ENCODE data around the gene TIMM8B. TPM values are rescaled to one million over a fixed set of nuclear protein-coding genes. Genes with fewer than 3 reads are reported as not detected.

Gene TIMM8B
- polyA plus RNA-seq, 1 donor from 2014 or later: 121 TPM

GRCh38 chr11:112062923-112063322, 23.6 kb downstream of the TIMM8B start:
- Histone ChIP-seq H3K9me3 (ENCODE audit: low read length) (no peaks in the 10 kb centered on the region), H3K79me2 (replicated peaks; ENCODE audit: insufficient read depth, low read length) (no peaks in the 10 kb centered on the region), H3K27ac (ENCODE audit: low read length) (no peak overlapping the region), H3K4me2 (ENCODE audit: low read length) (no peak overlapping the region), H3K4me3 (ENCODE audit: low read length) (no peak overlapping the region), H3K9me2 (ENCODE audit: insufficient read depth, low read length) (no peaks in the 10 kb centered on the region), H4K20me1 (ENCODE audit: insufficient read depth) (no peaks in the 10 kb centered on the region), H3F3A (ENCODE audit: insufficient read depth, low read length, poor library complexity, severe bottlenecking) (no peaks in the 10 kb centered on the region), H3K27me3 (ENCODE audit: insufficient read depth, low read depth, low read length) (no peaks in the 10 kb centered on the region), H3K36me3 (ENCODE audit: insufficient read depth, low read length) (no peaks in the 10 kb centered on the region), H3K9ac (ENCODE audit: low read length) (no peak overlapping the region), H2AFZ (ENCODE audit: low read depth, low read length) (no peak overlapping the region)
- no peak for TF ChIP-seq MXI1 (conservative IDR thresholded peaks at IDR 0.05; ENCODE audit: poor library complexity, severe bottlenecking)
- TF ChIP-seq SMC3 (conservative IDR thresholded peaks at IDR 0.05; ENCODE audit: poor library complexity): no peak
- no peak for TF ChIP-seq EP300 (conservative IDR thresholded peaks at IDR 0.05; ENCODE audit: poor library complexity, severe bottlenecking)
- TF ChIP-seq RAD21 (conservative IDR thresholded peaks at IDR 0.05): no peak
- no peak for TF ChIP-seq POLR2AphosphoS5 (IDR thresholded peaks at IDR 0.05)
- TF ChIP-seq REST (IDR thresholded peaks at IDR 0.05; ENCODE audit: borderline replicate concordance): no peak
- TF ChIP-seq, protein P1, sequence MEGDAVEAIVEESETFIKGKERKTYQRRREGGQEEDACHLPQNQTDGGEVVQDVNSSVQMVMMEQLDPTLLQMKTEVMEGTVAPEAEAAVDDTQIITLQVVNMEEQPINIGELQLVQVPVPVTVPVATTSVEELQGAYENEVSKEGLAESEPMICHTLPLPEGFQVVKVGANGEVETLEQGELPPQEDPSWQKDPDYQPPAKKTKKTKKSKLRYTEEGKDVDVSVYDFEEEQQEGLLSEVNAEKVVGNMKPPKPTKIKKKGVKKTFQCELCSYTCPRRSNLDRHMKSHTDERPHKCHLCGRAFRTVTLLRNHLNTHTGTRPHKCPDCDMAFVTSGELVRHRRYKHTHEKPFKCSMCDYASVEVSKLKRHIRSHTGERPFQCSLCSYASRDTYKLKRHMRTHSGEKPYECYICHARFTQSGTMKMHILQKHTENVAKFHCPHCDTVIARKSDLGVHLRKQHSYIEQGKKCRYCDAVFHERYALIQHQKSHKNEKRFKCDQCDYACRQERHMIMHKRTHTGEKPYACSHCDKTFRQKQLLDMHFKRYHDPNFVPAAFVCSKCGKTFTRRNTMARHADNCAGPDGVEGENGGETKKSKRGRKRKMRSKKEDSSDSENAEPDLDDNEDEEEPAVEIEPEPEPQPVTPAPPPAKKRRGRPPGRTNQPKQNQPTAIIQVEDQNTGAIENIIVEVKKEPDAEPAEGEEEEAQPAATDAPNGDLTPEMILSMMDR (IDR thresholded peaks at IDR 0.05; ENCODE audit: poor library complexity, severe bottlenecking): no peak
- TF ChIP-seq EZH2 (IDR thresholded peaks at IDR 0.05; ENCODE audit: borderline replicate concordance, insufficient read depth, low read length, poor library complexity, severe bottlenecking): no peak
- TF ChIP-seq TAF1 (IDR thresholded peaks at IDR 0.05; ENCODE audit: low read depth): no peak

GRCh38 chr11:112058103-112058502, 28.5 kb downstream of the TIMM8B start:
- Histone ChIP-seq H3K36me3 (ENCODE audit: insufficient read depth, low read length) (no peaks in the 10 kb centered on the region), H3K9ac (ENCODE audit: low read length) (no peak overlapping the region), H3K27me3 (ENCODE audit: insufficient read depth, low read depth, low read length) (no peaks in the 10 kb centered on the region), H3K4me2 (ENCODE audit: low read length) (no peak overlapping the region), H3K9me2 (ENCODE audit: insufficient read depth, low read length) (no peaks in the 10 kb centered on the region), H3K4me3 (ENCODE audit: low read length) (no peak overlapping the region), H4K20me1 (ENCODE audit: insufficient read depth) (no peaks in the 10 kb centered on the region), H3K79me2 (replicated peaks; ENCODE audit: insufficient read depth, low read length) (no peaks in the 10 kb centered on the region), H2AFZ (ENCODE audit: low read depth, low read length) (no peak overlapping the region), H3K9me3 (ENCODE audit: low read length) (no peaks in the 10 kb centered on the region), H3K27ac (ENCODE audit: low read length) (no peak overlapping the region), H3F3A (ENCODE audit: insufficient read depth, low read length, poor library complexity, severe bottlenecking) (no peaks in the 10 kb centered on the region)
- TF ChIP-seq MXI1 (conservative IDR thresholded peaks at IDR 0.05; ENCODE audit: poor library complexity, severe bottlenecking): no peak
- no peak for TF ChIP-seq POLR2AphosphoS5 (IDR thresholded peaks at IDR 0.05)
- TF ChIP-seq, protein P1 (IDR thresholded peaks at IDR 0.05; ENCODE audit: poor library complexity, severe bottlenecking): no peak
- TF ChIP-seq TAF1 (IDR thresholded peaks at IDR 0.05; ENCODE audit: low read depth): no peak
- TF ChIP-seq EP300 (conservative IDR thresholded peaks at IDR 0.05; ENCODE audit: poor library complexity, severe bottlenecking): no peak
- no peak for TF ChIP-seq SMC3 (conservative IDR thresholded peaks at IDR 0.05; ENCODE audit: poor library complexity)
- no peak for TF ChIP-seq RAD21 (conservative IDR thresholded peaks at IDR 0.05)
- no peak for TF ChIP-seq EZH2 (IDR thresholded peaks at IDR 0.05; ENCODE audit: borderline replicate concordance, insufficient read depth, low read length, poor library complexity, severe bottlenecking)
- no peak for TF ChIP-seq REST (IDR thresholded peaks at IDR 0.05; ENCODE audit: borderline replicate concordance)
